PFSK-1 (cell line): Measurements from ENCODE around the gene HHATL.

Experiments used
- FOXP2 ChIP-seq: optimal IDR thresholded peaks from 2 replicates; pipeline ENCODE3; 2011; ENCODE audit warnings: borderline replicate concordance, control low read depth, inconsistent platforms; ENCODE audit not compliant: insufficient read depth; ENCODE audit errors: extremely low read length, extremely low read depth
- POLR2AphosphoS5 ChIP-seq: IDR thresholded peaks from 2 replicates; pipeline ENCODE4 v1.6.1; 2012; ENCODE audit warnings: low read depth, mild to moderate bottlenecking, control low read depth, low read length, moderate library complexity
- REST ChIP-seq, 2 experiments: IDR thresholded peaks; 2 replicates each; pipeline versions ENCODE4 v1.6.1 to v1.8.0; 2011 to 2012; ENCODE audit warnings: low read depth in 2 of 2, low read length in 2 of 2, control low read depth in 1 of 2, inconsistent platforms in 1 of 2, mild to moderate bottlenecking in 1 of 2, moderate library complexity in 1 of 2; ENCODE audit not compliant: insufficient read depth in 1 of 2
- SIN3A ChIP-seq: IDR thresholded peaks from 2 replicates; pipeline ENCODE4 v1.6.1; 2012; ENCODE audit warnings: mild to moderate bottlenecking, low read length, moderate library complexity, borderline replicate concordance; ENCODE audit not compliant: insufficient read depth
- TAF1 ChIP-seq: IDR thresholded peaks from 2 replicates; pipeline ENCODE4 v1.6.1; 2012; ENCODE audit warnings: low read length, control low read depth, borderline replicate concordance; ENCODE audit not compliant: insufficient read depth

The HHATL gene

GRCh38 chr3:42690766-42691680, 11.6 kb downstream of the HHATL start:
- TF ChIP-seq FOXP2 (no peak), POLR2AphosphoS5 (no peak), TAF1 (no peak), REST (IDR thresholded peaks at IDR 0.05; ENCODE audit: insufficient read depth in 1 of 2, low read depth in 2 of 2, low read length in 2 of 2) (no peak), SIN3A (no peak)

GRCh38 chr3:42690191-42690590, 12.4 kb downstream of the HHATL start:
- no peak for TF ChIP-seq POLR2AphosphoS5

GRCh38 chr3:42689421-42690014, 13.1 kb downstream of the HHATL start:
- TF ChIP-seq FOXP2 (no peak), REST (IDR thresholded peaks at IDR 0.05; ENCODE audit: insufficient read depth in 1 of 2, low read depth in 2 of 2, low read length in 2 of 2) (no peak), POLR2AphosphoS5 (no peak), SIN3A (no peak), TAF1 (no peak)

- no peak for TF ChIP-seq REST (IDR thresholded peaks at IDR 0.05; ENCODE audit: insufficient read depth in 1 of 2, low read depth in 2 of 2, low read length in 2 of 2)
- no peak for TF ChIP-seq SIN3A
These were observed 13.8 kb downstream of the HHATL start for GRCh38 chr3:42688487-42689420.

GRCh38 chr3:42688016-42688415, 14.6 kb downstream of the HHATL start:
- TF ChIP-seq POLR2AphosphoS5 (no peak), REST (IDR thresholded peaks at IDR 0.05; ENCODE audit: insufficient read depth in 1 of 2, low read depth in 2 of 2, low read length in 2 of 2) (no peak), FOXP2 (no peak), SIN3A (no peak), TAF1 (no peak)
